ENCODE data around the gene STK32A.

Gene STK32A

GRCh38 chr5:147418613-147419012 lies 183.8 kb downstream of the STK32A start:
- DNase-seq (ENCODE audit: low read depth in 3 of 3), result no peak

- DNase-seq (ENCODE audit: low read depth in 3 of 3), result no peak
These were observed 192.0 kb downstream of the STK32A start for GRCh38 chr5:147426640-147427327.

GRCh38 chr5:147427521-147428401 lies 192.9 kb downstream of the STK32A start:
- no peak for DNase-seq (ENCODE audit: low read depth in 3 of 3)

- no peak for DNase-seq (ENCODE audit: low read depth in 3 of 3)
These were observed 195.8 kb downstream of the STK32A start for GRCh38 chr5:147430628-147431027.

GRCh38 chr5:147431586-147431985 lies 196.8 kb downstream of the STK32A start:
- no peak for DNase-seq (ENCODE audit: low read depth in 3 of 3)

GRCh38 chr5:147432323-147432722 lies 197.5 kb downstream of the STK32A start:
- no peak for DNase-seq (ENCODE audit: low read depth in 3 of 3)

GRCh38 chr5:147434049-147434448 lies 199.2 kb downstream of the STK32A start:
- no peak for DNase-seq (ENCODE audit: low read depth in 3 of 3)

- DNase-seq (ENCODE audit: low read depth in 3 of 3), result no peak
These were observed 201.8 kb downstream of the STK32A start for GRCh38 chr5:147436596-147436995.

GRCh38 chr5:147437161-147437596 lies 202.4 kb downstream of the STK32A start:
- DNase-seq (ENCODE audit: low read depth in 3 of 3), result no peak

Measured in stimulated activated CD4-positive, alpha-beta T cell treated with anti-CD3 and anti-CD28 coated beads, TNF-alpha, amount 100 ng/mL, for 48 hours (primary cell).